HL-60 (cell line): ENCODE data around the gene MEMO1.

ENCODE experiments used
- GABPA ChIP-seq: IDR thresholded peaks from 2 replicates; pipeline ENCODE4 v1.6.1; 2012; ENCODE audit warnings: low read depth
- POLR2AphosphoS5 ChIP-seq: IDR thresholded peaks from 2 replicates; pipeline ENCODE4 v1.6.1; 2012; ENCODE audit warnings: low read depth
- TF ChIP-seq, protein P1 (sequence below): IDR thresholded peaks from one replicate; pipeline ENCODE4 v1.5.1; 2011; ENCODE audit warnings: low read length, control low read depth, inconsistent platforms; ENCODE audit not compliant: insufficient read depth
- TF ChIP-seq, protein P2 (sequence below): IDR thresholded peaks from 2 replicates; pipeline ENCODE4 v1.6.1; 2012; ENCODE audit warnings: low read depth; ENCODE audit not compliant: insufficient replicate concordance

DNA sequence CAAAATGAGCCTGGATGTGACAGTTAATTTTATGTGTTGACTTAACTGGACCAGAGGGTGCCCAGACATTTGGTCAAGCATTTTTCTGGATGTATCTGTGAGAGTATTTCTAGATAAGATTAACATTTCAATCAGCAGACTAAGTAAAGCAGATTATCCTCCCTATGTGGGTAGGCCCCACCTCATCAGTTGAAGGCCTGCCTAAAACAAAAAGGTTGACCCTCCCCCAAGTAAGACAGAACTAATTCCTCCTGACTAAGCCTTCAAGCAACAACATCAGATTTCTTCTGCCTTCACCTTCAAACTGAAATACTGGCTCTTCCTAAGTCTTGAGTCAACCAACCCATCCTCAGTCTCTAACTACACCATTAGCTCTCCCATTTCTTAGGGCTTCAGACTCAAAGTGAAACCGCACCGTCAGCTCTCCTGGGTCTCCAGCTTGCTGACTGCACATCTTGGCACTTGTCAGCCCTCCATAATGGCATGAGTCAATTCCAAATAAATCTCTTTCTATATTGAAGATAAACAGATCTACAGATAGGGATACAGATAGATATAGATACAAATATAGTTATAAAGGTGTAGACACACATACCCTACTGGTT is 47.9 kb downstream of the MEMO1 start:
- TF ChIP-seq, protein P1, sequence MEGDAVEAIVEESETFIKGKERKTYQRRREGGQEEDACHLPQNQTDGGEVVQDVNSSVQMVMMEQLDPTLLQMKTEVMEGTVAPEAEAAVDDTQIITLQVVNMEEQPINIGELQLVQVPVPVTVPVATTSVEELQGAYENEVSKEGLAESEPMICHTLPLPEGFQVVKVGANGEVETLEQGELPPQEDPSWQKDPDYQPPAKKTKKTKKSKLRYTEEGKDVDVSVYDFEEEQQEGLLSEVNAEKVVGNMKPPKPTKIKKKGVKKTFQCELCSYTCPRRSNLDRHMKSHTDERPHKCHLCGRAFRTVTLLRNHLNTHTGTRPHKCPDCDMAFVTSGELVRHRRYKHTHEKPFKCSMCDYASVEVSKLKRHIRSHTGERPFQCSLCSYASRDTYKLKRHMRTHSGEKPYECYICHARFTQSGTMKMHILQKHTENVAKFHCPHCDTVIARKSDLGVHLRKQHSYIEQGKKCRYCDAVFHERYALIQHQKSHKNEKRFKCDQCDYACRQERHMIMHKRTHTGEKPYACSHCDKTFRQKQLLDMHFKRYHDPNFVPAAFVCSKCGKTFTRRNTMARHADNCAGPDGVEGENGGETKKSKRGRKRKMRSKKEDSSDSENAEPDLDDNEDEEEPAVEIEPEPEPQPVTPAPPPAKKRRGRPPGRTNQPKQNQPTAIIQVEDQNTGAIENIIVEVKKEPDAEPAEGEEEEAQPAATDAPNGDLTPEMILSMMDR: no peak
- no peak for TF ChIP-seq POLR2AphosphoS5
- no peak for TF ChIP-seq GABPA
- TF ChIP-seq, protein P2, sequence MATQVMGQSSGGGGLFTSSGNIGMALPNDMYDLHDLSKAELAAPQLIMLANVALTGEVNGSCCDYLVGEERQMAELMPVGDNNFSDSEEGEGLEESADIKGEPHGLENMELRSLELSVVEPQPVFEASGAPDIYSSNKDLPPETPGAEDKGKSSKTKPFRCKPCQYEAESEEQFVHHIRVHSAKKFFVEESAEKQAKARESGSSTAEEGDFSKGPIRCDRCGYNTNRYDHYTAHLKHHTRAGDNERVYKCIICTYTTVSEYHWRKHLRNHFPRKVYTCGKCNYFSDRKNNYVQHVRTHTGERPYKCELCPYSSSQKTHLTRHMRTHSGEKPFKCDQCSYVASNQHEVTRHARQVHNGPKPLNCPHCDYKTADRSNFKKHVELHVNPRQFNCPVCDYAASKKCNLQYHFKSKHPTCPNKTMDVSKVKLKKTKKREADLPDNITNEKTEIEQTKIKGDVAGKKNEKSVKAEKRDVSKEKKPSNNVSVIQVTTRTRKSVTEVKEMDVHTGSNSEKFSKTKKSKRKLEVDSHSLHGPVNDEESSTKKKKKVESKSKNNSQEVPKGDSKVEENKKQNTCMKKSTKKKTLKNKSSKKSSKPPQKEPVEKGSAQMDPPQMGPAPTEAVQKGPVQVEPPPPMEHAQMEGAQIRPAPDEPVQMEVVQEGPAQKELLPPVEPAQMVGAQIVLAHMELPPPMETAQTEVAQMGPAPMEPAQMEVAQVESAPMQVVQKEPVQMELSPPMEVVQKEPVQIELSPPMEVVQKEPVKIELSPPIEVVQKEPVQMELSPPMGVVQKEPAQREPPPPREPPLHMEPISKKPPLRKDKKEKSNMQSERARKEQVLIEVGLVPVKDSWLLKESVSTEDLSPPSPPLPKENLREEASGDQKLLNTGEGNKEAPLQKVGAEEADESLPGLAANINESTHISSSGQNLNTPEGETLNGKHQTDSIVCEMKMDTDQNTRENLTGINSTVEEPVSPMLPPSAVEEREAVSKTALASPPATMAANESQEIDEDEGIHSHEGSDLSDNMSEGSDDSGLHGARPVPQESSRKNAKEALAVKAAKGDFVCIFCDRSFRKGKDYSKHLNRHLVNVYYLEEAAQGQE: no peak
